Measurements from ENCODE around the gene IFI6. TPM values are rescaled to one million over a fixed set of nuclear protein-coding genes. Genes with fewer than 3 reads are reported as not detected.
"Not testable (repeated sequence)": the region's sequence is repeated elsewhere in the genome, so short reads cannot be mapped to it uniquely, and the experiment has no call there.

The IFI6 gene, protein sequence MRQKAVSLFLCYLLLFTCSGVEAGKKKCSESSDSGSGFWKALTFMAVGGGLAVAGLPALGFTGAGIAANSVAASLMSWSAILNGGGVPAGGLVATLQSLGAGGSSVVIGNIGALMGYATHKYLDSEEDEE
- 41.0 and 41.1 TPM in 2 replicates for total RNA-seq

DNA sequence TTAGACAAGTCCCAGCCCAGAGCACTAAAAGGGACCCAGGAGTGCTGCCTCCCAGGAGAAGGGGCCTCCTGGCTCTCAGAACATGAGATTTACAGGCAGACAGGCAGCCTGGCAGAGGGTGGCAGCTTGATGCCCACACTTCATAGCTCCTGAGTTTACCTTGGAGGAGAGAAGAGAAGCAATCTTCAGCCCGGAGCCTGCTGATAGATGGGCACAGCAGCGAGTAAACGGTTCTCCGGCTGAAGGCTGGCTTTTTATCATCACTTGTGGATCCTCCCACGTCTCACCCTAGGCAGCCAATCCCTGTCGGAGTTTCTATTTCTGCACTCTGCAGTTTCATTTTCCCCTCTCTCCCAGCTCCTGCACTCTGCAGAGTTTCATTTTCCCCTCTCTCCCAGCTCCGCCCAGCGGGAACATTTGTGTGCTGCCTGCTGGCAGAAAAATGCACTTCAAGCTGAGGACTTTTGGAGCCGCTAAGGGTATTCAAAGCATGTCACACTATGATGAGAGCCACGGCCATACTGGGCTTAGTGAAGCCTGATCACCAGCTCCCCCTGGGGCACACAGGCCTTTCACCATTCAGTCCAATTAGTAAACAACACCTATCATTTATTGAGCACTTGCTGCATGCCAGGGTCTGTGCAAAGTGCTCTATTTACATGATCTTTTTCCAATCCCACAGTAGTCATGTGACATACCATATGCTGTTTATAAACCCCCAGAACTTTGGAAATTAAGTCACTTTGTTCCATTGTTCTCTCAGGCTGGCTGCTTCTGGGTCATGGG, at the start of gene IFI6:
TSS of gene IFI6 (minus strand) at position 229 of the 786 bp plus-strand sequence. CDS start 2,878 bp downstream, outside the sequence.
- DNase-seq (ENCODE audit: low read depth, low spot score), result peak; percentile 87

DNA sequence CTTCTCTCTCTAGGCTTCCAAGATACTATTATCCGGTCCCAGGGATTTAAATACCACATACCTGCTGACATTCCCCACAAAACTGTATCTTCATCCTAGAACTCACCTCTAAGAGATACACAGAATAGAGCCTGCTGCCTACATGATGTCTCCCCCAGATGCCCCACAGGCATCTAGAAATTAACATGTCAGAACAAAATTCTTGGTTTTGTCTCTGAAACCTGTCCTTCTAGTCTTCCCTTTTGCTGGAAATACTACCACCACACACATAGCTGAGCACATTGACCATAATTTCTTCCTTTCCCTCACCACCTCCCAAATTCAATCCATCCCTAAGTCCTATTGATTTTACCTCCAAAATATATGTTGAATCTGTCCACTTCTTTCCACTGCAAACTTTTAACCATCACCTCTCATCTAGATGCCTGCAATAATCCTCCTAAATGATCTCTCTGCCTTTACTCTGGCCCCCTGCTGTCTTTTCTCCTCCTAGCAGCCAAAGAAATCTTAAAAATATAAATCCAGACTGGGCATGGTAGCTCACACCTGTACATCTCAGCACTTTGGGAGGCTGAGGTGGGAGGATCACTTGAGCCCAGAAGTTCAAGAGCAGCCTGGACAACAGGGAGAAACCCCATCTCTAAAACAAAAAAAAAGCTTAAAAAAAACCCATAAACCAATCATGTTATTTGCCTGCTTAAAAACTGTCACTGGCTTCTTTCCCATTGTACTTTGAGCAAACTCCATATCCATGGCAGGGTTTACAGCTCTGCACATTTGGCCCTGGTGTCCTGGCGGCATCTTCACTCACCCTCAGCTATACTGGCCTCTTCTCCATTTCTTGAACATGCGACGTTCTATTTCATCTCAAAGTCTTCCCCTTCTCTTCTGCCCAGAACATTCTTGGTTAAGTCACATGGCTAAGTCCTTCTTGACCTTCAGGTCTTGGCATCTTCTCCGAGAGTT, 47.6 kb upstream of the IFI6 start:
- DNase-seq (ENCODE audit: low read depth, low spot score), result no peak

DNA sequence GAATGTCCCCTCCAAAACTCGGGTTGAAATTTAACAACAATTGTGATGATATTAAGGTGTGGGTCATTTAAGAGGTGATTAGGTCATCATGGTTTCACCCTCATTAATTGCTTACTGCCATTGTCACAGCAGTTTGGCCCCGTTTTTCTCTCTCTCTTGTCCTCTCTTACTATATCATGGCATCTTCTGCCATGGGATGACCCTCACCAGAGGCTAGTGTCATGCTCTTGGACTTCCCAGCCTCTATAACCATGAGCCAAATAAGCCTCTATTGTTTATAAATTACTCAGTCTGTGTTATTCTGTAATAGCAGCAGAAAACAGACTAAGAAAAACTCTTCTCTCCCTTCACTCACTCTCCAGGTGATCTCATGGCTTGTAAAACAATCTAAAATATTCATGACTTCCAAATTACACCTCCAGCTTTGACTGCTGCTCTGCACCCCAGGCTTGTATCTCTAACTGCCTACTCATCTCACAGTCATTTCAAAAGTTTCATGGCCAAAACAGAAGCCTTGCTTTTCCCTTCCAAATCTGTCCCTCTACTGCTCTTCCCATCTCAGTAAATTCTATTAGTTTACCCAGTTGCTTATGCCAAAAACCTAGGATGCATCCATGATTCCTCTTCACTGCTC, 44.4 kb upstream of the IFI6 start:
- no peak for DNase-seq (ENCODE audit: low read depth, low spot score)

DNA sequence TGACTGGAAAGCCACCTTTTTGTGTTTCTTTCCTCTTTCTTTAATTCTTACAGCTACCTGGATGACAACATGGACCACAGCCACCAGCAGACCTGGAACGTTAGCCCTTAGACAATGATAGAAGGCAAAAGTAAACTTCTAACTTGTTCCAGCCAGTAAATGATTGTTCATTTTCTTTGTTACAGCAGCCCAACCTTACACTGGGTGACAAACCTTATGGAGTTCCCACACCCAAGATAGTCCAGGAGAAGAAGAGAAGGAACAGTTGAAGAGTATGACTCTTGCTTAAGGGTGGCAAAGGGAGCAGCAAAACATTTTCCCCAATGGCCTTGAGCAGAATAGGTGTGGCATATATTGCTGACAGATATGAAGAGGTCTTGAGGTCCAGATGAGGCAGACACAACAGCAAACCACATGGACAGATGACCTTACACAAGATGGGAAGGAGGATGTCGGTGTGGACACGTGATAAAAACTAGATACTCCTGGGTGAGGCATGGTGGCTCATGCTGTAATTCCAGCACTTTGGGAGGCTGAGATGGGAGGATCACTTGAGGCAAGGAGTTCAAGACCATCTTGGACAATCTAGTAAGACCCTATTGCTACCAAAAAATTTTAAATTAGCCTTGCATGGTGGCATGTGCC, 42.0 kb upstream of the IFI6 start:
- DNase-seq (ENCODE audit: low read depth, low spot score), result no peak

DNA sequence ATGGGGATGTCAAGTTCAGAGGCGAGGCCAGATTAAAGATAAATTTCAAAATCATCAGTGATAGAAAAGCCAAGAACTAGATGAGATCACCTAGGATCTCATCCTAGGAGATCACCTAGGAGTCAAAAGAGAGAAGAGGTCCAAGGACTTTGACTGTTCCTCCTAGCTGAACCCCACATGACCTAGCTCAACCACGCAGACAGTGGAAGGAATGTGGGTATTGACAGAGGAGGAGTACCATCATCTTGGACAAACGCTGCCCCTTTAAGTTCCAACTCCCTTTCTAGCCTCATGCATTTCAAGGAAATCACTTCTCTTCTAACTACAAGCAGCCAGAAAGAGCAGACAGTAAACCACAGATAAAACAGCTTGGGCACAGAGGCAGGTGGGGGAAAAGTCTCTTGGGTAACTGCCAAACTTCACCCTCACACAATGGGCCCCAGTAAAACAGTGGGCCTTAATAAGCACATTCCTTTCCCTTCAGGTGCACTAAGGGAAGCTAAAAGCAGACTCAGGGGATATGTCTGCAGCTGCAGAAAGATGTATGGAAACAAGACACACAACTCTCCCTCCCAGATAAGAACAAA, 41.2 kb upstream of the IFI6 start:
- no peak for DNase-seq (ENCODE audit: low read depth, low spot score)

DNA sequence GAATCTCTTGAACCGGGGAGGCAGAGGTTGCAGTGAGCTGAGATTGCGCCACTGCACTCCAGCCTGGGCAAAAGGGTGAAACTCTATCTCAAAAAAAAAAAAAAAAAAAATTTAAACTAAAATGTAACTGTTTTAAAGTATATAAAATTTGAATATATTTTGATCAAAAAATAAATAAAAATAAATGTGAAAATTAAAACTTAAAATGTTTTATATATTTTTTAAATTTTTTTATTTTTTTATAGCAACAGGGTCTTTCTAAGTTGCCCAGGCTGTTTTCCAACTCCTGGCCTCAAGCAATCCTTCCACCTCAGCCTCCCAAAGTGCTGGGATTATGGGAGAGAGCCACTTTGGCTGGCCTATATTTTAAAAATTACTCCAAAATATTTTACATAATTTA, 38.6 kb upstream of the IFI6 start:
- DNase-seq (ENCODE audit: low read depth, low spot score), result no peak

DNA sequence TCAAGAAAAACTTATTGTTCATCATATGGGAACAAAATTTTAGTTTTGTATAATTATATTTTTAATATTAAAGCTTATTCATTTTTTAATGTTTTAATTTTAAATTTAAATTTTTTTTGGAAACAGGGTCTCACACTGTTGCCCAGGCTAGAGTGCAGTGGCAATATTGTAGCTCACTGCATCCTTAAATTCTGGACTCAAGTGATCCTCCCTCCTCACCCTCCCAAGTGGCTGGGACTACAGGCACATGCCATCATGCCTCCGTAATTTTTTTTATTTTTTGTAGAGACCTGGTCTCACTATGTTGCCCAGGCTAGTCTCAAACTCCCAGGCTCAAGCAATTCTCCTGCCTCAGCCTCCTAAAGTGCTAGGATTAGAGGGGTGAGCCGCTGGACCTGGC, 33.6 kb upstream of the IFI6 start:
- no peak for DNase-seq (ENCODE audit: low read depth, low spot score)

DNA sequence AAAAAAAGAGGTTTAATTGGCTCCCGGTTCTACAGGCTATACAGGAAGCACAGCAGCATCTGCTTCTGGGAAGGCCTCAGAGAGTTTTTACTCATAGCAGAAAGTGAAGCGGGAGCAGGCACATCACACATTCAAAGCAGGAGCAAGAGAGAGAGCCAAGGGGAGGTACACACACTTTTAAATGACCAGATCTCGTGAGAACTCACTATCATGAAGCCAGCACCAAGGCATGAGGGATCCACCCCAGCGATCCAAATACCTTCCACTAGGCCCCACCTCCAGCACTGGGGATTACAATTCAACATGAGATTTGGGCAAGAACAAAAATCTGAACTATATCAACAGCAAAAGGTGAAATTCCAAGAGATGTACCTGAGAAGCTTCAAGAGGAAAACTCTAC, 33.0 kb upstream of the IFI6 start:
- no peak for DNase-seq (ENCODE audit: low read depth, low spot score)

DNA sequence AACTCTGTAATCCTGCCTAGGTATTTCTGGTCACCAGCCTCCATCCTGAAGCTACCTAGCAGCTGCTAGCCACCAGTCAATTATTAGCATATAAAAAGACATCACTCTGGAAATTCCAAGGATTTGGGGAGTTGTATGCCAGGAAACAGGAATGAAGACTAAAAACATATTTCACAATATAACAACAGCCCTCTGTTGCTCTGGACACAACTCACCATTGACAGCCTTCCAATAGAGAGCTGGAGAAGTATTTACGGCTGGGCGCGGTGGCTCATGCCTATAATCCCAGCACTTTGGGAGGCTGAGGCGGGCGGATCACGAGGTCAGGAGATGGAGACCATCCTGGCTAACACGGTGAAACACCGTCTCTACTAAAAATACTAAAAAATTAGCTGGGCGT, 24.8 kb upstream of the IFI6 start:
- DNase-seq (ENCODE audit: low read depth, low spot score), result not testable (repeated sequence)

DNA sequence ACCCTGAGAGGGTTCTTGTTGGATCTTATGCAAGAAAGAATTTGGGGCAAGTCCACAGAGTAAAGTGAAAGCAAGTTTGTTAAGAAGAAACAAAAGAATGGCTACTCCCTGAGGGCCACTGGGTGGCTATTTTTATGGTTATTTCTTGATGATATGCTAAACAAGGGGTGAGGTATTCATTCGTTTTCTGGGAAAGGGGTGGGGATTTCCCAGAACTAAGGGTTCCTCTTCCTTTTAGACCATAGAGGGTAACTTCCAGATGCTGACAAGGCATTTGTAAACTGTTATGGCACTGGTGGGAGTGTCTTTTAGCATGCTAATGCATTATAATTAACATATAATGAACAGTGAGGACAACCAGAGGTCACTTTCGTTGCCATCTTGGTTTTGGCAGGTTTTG, 18.2 kb upstream of the IFI6 start:
- DNase-seq (ENCODE audit: low read depth, low spot score), result no peak

DNA sequence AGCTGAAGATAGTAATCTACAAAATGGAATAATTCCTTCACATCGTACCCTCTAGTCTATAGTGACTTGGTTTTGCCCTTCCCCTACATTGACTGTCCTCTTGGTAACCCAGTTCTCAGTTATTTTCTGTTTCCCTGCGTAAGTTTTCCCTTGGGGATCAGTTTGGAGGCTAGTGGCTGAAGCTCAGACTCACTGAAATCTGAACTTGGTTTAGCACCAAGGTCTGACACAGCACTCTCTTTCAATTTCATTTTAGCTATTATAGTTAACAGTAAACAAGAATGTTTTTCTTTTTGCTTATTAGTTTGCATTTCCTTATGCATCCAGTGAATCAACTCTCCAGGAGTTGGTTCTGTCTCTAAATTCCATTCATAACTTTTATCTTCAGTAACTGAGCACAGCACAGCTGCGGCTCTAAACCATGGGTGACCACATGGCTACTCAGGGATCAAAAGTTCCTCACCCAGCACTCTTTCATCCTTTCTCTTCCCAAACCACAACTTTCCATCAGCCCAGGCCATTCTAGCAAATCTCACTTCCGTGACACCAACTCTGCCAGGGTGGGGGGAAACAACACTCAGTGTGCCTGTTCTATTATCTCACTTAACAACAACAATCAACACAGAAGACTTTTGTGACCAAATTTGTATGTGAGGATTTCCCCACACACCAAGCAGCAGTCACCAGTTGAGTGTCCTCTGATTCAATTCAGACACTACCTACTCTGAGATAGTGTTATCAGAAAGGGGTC, 17.6 kb upstream of the IFI6 start:
- no peak for DNase-seq (ENCODE audit: low read depth, low spot score)

DNA sequence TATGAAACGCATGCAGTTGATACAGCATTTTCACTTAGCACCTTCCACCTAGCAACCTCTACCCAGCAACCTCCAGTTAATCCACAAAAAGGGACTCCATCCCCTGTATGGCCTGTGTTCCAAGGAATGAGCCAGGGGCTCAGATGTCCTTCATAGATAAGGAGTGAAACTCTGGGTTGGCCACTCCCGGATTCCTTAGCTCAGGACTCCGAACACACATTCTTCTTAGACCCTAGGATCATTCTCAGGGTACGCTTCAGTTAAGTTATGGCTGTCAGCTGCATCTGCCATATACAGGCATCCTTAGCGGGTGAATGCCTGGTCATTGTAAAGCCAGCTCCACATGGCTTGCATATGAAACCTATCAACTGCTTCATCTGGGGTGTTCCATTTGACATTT, 15.9 kb upstream of the IFI6 start:
- no peak for DNase-seq (ENCODE audit: low read depth, low spot score)

DNA sequence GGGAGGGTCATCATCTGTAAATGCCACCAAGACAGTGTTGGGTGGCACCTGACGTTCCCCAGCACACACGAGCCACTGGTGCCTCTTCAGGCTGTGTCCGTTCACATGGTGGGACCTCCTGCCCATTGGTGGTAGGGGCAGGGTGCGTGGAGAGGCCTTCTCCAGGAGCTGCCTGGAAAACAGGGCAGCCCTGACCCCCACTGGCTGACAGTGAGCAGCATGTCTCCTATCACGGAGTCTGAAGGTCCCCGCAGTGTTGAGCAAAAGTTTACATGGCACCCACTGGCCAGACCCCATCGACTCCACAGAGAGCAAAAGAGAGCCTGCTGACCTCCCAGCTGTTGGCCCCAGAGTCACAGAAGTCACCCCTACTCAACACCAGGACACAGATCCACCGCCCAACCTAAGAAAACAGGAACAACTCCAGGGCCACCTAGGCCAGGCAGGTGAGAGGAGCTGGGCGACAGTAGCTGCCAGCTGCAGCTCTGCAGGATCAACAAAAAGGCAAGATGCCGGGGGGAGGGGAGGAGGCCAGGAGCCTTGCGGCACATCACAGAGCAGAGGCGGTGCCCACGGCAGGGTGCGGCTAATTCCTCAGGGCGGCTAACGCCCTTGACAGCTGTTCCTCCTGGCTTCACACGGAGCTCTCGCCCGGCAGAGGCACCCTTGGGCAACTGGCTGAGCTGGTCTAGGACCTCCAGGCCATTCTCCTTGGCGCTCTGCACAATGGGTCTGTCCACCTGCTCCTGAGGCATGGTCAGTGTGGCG, 14.4 kb upstream of the IFI6 start:
- no peak for DNase-seq (ENCODE audit: low read depth, low spot score)

DNA sequence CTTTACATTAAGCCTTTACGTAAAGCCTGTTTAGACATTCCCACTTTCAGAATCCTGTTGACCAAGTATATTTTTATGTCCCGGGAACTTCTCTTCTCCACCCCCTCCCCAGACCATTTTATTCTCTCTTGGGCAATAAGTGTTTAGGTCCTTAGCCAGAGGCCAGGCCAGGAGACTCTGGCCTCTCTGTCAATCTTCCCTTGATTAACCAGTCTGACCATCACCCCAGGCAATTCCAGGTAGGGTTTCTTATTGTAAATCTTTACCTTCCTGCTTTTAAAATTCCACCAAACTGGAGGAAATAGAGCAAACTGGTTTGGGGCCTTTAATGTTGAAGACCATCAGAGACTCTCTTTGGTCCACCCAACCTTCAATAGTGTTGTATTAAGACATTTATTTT, 12.2 kb upstream of the IFI6 start:
- no peak for DNase-seq (ENCODE audit: low read depth, low spot score)

DNA sequence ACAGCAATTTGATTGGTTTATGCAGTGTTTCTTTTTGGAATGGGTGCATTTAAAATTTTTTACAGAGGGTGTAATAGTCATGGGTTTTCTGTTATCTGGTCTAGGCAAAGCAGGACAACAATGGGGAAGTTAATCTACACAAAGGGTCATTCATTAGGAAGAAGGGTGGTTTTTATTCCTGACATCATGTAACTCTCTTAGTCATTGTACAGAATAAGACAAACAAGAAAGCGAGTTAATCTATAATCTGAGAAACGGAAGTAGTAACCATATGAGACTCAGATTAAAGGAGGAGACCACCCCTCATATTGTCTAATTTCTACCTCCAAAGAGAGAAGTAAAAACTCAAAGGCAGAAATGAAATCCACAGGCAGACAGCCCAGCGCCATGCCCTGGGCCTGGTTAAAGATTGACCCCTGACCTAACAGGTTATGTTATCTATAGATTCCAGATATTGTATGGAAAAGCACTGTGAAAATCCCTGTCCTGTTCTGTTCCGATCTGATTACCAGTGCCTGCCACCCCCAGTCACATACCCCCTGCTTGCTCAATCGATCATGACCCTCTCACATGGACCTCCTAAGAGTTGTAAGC, 10.5 kb upstream of the IFI6 start:
- no peak for DNase-seq (ENCODE audit: low read depth, low spot score)

DNA sequence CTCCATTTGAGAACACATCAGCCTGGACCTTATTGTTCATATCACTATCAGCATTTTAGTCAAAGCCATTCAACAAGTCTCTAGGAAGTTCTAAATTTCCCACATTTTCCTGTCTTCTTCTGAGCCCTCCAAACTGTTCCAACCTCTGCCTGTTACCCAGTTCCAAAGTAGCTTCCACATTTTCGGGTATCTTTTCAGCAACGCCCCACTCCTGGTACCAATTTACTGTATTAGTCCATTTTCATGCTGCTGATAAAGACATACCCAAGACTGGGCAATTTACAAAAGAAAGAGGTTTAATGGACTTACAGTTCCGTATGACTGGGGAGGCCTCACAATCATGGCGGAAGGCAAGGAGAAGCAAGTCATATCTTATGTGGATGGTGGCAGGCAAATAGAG, 9.6 kb upstream of the IFI6 start:
- DNase-seq (ENCODE audit: low read depth, low spot score), result not testable (repeated sequence)

DNA sequence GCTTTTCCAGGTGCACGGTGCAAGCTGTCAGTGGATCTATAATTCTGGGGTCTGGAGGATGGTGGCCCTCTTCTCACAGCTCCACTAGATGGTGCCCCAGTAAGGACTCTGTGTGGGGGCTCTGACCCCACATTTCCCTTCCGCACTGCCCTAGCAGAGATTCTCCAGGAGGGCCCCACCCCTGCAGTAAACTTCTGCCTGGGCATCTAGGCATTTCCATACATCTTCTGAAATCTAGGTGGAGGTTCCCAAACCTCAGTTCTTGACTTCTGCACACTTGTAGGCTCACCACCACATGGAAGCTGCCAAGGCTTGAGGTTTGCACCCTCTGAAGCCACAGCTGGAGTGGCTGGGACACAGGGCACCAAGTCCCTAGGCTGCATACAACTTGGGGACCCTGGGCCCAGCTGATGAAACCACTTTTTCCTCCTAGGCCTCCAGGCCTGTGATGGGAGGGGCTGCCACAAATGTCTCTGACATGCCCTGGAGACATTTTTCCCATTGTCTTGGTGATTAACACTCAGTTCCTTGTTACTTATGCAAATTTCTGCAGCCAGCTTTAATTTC, 8.3 kb upstream of the IFI6 start:
- DNase-seq (ENCODE audit: low read depth, low spot score), result not testable (repeated sequence)

DNA sequence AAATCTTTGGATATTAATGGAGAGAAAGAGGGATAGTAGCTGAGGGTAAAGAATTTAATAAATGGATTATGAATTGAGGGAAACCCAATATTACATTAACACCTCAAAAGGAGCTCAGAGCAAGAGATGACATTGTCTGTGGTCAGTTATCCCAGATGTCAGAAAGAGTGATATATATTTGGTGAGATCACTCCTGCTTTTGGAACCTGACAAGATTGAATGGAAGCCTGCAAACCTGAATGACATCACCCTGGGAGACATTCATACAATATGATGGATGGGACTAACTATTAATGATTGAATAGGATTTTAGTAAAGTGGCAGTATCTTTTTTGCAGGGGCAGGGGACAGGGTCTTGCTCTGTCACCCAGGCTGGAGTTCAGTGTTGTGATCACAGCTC, 6.8 kb upstream of the IFI6 start:
- DNase-seq (ENCODE audit: low read depth, low spot score), result no peak

DNA sequence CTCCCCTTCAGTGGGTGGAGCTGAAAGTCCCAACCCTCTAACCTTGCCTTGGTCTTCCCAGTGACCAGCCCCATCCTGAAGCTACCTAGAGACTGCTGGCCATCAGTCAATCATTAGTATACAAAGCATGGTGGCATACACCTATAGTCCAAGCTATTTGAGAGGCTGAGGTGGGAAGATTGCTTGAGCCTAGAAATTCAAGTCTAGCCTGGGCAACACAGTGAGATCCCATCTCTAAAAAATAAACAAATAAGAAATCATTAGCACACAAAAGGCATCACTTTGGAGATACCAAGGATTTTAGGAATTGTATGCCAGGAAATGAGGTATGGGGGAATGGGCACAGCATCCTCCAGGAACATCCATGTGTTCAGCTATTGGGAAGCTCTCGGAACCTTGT, 4.4 kb upstream of the IFI6 start:
- DNase-seq (ENCODE audit: low read depth, low spot score), result no peak
